MM.1S (cell line): Measurements from ENCODE around the gene FAXDC2.

Experiments used
- EZH2 ChIP-seq: fragments of 300-600 bp; sonication (generic); optimal IDR thresholded peaks from 2 replicates; pipeline ENCODE3; 2017; ENCODE audit warnings: low read depth, mild to moderate bottlenecking, antibody characterized with exemption, low read length, mixed read lengths
- EZH2phosphoT487 ChIP-seq: fragments of 300-600 bp; sonication (generic); IDR thresholded peaks from 2 replicates; pipeline ENCODE4 v1.6.1; 2018; ENCODE audit warnings: antibody characterized with exemption, low read length
- TF ChIP-seq, protein P1 (sequence below): fragments of 300-600 bp; sonication (generic); IDR thresholded peaks from 2 replicates; pipeline ENCODE4 v1.5.1; 2016; ENCODE audit warnings: antibody characterized with exemption, low read length, mixed read lengths

DNA sequence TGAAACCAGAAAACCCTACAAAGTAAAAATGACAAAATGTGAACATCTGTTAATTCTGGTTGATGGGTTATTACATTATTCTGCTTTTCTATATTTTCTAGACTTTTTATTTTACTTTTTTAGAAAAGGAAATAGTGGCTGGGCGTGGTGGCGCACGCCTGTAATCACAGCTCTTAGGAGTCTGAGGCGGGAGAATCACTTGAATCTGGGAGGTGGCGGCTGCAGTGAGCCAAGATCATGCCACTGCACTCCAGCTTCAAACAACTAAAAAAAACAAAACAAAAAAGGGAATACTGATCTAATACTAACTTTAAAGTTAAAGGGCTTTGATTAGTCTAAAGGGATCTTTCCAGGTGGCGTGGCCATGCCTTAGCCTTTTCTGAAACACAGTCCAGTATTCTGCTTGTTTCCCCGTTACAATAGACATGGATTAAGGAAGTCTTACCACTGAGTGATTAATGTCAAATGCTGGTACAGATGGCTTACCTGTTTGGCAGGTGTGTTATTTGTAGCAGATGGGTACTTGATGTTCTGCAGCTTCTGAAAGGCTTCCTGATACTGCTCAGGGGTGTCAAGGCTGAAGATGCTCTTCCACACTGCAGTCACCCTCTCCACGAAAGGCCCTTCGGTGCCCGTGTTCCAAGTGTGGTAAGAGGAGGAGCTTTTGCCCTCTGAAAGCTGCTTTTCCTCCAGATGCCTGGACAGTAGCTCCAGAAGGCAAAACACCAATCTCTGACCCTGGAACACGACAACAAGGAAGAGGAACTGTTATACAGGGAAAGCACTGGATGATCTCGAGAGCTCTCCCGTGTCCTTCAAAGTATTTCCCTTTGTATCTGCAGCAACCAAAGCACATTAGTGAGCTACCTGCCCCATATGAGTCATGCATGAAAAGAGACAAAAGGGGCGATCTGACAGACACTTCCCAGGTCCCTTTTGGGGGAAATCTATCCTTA is 45.5 kb upstream of the FAXDC2 start:
- TF ChIP-seq, protein P1, sequence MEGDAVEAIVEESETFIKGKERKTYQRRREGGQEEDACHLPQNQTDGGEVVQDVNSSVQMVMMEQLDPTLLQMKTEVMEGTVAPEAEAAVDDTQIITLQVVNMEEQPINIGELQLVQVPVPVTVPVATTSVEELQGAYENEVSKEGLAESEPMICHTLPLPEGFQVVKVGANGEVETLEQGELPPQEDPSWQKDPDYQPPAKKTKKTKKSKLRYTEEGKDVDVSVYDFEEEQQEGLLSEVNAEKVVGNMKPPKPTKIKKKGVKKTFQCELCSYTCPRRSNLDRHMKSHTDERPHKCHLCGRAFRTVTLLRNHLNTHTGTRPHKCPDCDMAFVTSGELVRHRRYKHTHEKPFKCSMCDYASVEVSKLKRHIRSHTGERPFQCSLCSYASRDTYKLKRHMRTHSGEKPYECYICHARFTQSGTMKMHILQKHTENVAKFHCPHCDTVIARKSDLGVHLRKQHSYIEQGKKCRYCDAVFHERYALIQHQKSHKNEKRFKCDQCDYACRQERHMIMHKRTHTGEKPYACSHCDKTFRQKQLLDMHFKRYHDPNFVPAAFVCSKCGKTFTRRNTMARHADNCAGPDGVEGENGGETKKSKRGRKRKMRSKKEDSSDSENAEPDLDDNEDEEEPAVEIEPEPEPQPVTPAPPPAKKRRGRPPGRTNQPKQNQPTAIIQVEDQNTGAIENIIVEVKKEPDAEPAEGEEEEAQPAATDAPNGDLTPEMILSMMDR = no peak
- TF ChIP-seq EZH2 = no peak
- TF ChIP-seq EZH2phosphoT487 = no peak
